HUDEP-2 (cell line): Measurements from ENCODE around the gene TAGLN.
"Not testable (repeated sequence)": the region's sequence is repeated elsewhere in the genome, so short reads cannot be mapped to it uniquely, and the experiment has no call there.

ENCODE experiments used
- DNase-seq, 76 experiments: peaks; one replicate each; lab custom pipeline; 2025; ENCODE audit not compliant: unreplicated experiment in 76 of 76; lab: John Stamatoyannopoulos, UW

Gene TAGLN

GRCh38 chr11:117180661-117181585 lies 18.2 kb upstream of the TAGLN start:
- peak in 73 of 76 experiments; percentile 30 to 90 (median 79) for DNase-seq

- DNase-seq: no peak
These were observed 17.3 kb upstream of the TAGLN start for GRCh38 chr11:117181586-117182550.

- DNase-seq: no peak
These were observed 16.6 kb upstream of the TAGLN start for GRCh38 chr11:117182551-117182935.

GRCh38 chr11:117183178-117183577 lies 16.0 kb upstream of the TAGLN start:
- not testable (repeated sequence) for DNase-seq

- DNase-seq: no peak
These were observed 15.3 kb upstream of the TAGLN start for GRCh38 chr11:117183724-117184349.

- DNase-seq: no peak
These were observed 13.3 kb upstream of the TAGLN start for GRCh38 chr11:117185736-117186430.

- no peak for DNase-seq
These were observed 12.8 kb upstream of the TAGLN start for GRCh38 chr11:117186431-117186761.

GRCh38 chr11:117187007-117187406 lies 12.2 kb upstream of the TAGLN start:
- DNase-seq: no peak

- DNase-seq: no peak
These were observed 11.8 kb upstream of the TAGLN start for GRCh38 chr11:117187428-117187798.

- DNase-seq: no peak
These were observed 11.2 kb upstream of the TAGLN start for GRCh38 chr11:117187799-117188481.

GRCh38 chr11:117188620-117189081 lies 10.5 kb upstream of the TAGLN start:
- no peak for DNase-seq

GRCh38 chr11:117189191-117189940 lies 9.8 kb upstream of the TAGLN start:
- no peak for DNase-seq

GRCh38 chr11:117189941-117190544 lies 9.1 kb upstream of the TAGLN start:
- no peak for DNase-seq

GRCh38 chr11:117191680-117192400 lies 7.3 kb upstream of the TAGLN start:
- no peak for DNase-seq

GRCh38 chr11:117192401-117192875 lies 6.7 kb upstream of the TAGLN start:
- DNase-seq: no peak

- DNase-seq: no peak
These were observed 5.8 kb upstream of the TAGLN start for GRCh38 chr11:117193130-117194020.

- no peak for DNase-seq
These were observed 4.9 kb upstream of the TAGLN start for GRCh38 chr11:117194267-117194666.
